ENCODE measurements around the gene EDNRB. TPM values are rescaled to one million over a fixed set of nuclear protein-coding genes. Genes with fewer than 3 reads are reported as not detected.

EDNRB gene
- total and polyA plus RNA-seq, 2 experiments from 2014 or later = 0.11 to 0.32 TPM

DNA sequence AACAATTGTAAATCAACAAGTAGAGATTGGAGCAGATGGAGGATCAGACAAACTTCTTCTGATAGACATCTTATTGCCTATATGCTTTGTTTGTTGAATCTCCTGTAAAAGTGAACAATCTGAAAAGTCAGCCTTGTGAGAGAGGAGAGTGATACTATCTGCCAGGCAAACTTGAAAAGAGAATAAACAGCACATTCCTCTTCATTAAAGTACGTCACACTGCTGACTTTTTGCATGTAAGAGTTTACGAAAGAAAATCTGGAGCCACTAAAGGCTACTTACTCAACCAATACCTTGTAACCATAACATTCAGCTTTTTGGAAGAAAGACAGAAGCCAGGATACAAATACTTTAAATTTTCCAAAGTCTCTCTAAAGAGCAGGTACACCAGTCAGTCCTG, 42.5 kb downstream of the EDNRB start:
- H2AFZ ChIP-seq = peak overlapping the region; percentile 33; the same call in 1 of the 2 replicates
- in situ Hi-C loops (cut with MboI) = no loop called here
- no peaks in the 10 kb centered on the region for H3K9me3 ChIP-seq (ENCODE audit: low read depth)
- no peaks in the 10 kb centered on the region for H3K9me2 ChIP-seq (ENCODE audit: insufficient read depth)
- no peak overlapping the region for H3K9ac ChIP-seq
- H3F3A ChIP-seq (ENCODE audit: insufficient read depth) = peaks cover 3% of the 10 kb centered on the region; the same call in 1 of the 2 replicates
- peak; percentile 60 for DNase-seq
- 43 to 46% methylated on average over 2 of the region's 2 CpGs for WGBS, 2 experiments (ENCODE audit: low coverage in 1 of 2, low lambda C conversion rate in 2 of 2, missing lambda C conversion rate in 2 of 2)
- no peaks in the 10 kb centered on the region for H3K36me3 ChIP-seq (ENCODE audit: low read depth)
- no peaks in the 10 kb centered on the region for H4K20me1 ChIP-seq (ENCODE audit: insufficient read depth)
- peak overlapping the region; percentile 28; the same call in 1 of the 2 replicates for H3K27ac ChIP-seq
- TF ChIP-seq EZH2 (IDR thresholded peaks at IDR 0.05; ENCODE audit: insufficient read depth, poor library complexity, severe bottlenecking) (no peak), EZH2phosphoT487 (IDR thresholded peaks at IDR 0.05; ENCODE audit: insufficient read depth, low read depth) (no peak)
- H3K4me1 ChIP-seq (ENCODE audit: insufficient read depth) = peaks cover 22% of the 10 kb centered on the region
- H3K4me2 ChIP-seq (ENCODE audit: unreplicated experiment) = no peak overlapping the region
- H3K27me3 ChIP-seq (replicated peaks; ENCODE audit: insufficient read depth) = no peaks in the 10 kb centered on the region
- H3K4me3 ChIP-seq = no peak overlapping the region
- no peaks in the 10 kb centered on the region for H3K79me2 ChIP-seq (ENCODE audit: insufficient read depth)

DNA sequence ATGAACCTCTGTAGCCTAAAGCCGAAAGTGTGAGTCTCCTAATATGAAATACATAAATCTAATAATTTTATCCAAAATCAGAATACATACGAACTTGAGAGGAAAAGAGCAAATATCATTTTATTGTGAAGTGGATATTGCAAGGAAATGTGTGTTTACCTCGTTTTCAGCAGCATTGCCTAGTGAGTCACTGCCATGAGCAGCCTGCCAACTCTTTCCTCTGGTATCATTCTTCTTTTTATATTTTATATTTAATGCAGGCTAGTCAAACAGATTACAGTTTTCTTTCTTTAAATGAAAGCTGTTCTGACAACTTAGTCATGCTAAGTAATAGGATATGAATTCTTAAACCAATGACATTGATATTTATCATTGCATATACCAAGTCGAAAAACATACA, 44.2 kb downstream of the EDNRB start:
- TF ChIP-seq EZH2 (IDR thresholded peaks at IDR 0.05; ENCODE audit: insufficient read depth, poor library complexity, severe bottlenecking) (no peak), EZH2phosphoT487 (IDR thresholded peaks at IDR 0.05; ENCODE audit: insufficient read depth, low read depth) (no peak)
- 49 to 52% methylated on average over 4 of the region's 4 CpGs for WGBS, 2 experiments (ENCODE audit: low coverage in 1 of 2, low lambda C conversion rate in 2 of 2, missing lambda C conversion rate in 2 of 2)
- H3K27me3 ChIP-seq (replicated peaks; ENCODE audit: insufficient read depth) = no peaks in the 10 kb centered on the region

DNA sequence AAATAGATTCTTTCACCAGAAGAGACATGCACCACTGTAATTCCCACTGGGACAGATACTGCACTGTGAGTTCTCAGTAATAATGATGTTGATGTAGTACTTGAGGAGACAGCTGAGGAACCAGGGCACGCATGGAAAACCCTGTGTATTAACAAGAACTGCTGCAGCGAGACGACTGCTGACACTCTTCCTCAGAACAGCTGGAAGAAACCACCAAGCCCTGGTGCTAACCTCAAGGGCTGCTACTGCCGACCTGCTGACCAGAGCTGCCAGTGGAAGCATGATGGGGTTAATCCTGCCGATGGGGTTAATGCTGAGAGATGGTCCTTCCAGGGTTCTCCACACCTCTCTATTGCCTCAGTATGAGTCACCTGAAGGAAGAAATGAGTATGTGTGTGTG, 45.6 kb downstream of the EDNRB start:
- Histone ChIP-seq H3K27me3 (replicated peaks; ENCODE audit: insufficient read depth) (no peaks in the 10 kb centered on the region), H4K20me1 (ENCODE audit: insufficient read depth) (no peaks in the 10 kb centered on the region), H3K9me2 (ENCODE audit: insufficient read depth) (no peaks in the 10 kb centered on the region), H3K27ac (no peak overlapping the region), H3K4me3 (no peak overlapping the region), H3K9me3 (ENCODE audit: low read depth) (no peaks in the 10 kb centered on the region), H3K4me1 (ENCODE audit: insufficient read depth) (peaks cover 18% of the 10 kb centered on the region), H3K4me2 (ENCODE audit: unreplicated experiment) (no peak overlapping the region), H2AFZ (no peak overlapping the region), H3K9ac (no peak overlapping the region), H3F3A (ENCODE audit: insufficient read depth) (peaks cover 3% of the 10 kb centered on the region; the same call in 1 of the 2 replicates), H3K79me2 (ENCODE audit: insufficient read depth) (no peaks in the 10 kb centered on the region), H3K36me3 (ENCODE audit: low read depth) (no peaks in the 10 kb centered on the region)
- WGBS, 2 experiments (ENCODE audit: low coverage in 1 of 2, low lambda C conversion rate in 2 of 2, missing lambda C conversion rate in 2 of 2) = 75 to 82% methylated on average over 5 of the region's 5 CpGs
- DNase-seq = no peak
- in situ Hi-C loops (cut with MboI) = no loop called here
- TF ChIP-seq EZH2phosphoT487 (IDR thresholded peaks at IDR 0.05; ENCODE audit: insufficient read depth, low read depth) (no peak), EZH2 (IDR thresholded peaks at IDR 0.05; ENCODE audit: insufficient read depth, poor library complexity, severe bottlenecking) (no peak)

More for the DNA sequence above, 44.2 kb downstream of the EDNRB start:
- H3K9me2 ChIP-seq (ENCODE audit: insufficient read depth) = no peaks in the 10 kb centered on the region
- peaks cover 3% of the 10 kb centered on the region; the same call in 1 of the 2 replicates for H3F3A ChIP-seq (ENCODE audit: insufficient read depth)
- no peaks in the 10 kb centered on the region for H3K79me2 ChIP-seq (ENCODE audit: insufficient read depth)
- DNase-seq = peak; percentile 72
- no peak overlapping the region for H3K27ac ChIP-seq
- H3K4me1 ChIP-seq (ENCODE audit: insufficient read depth) = peaks cover 22% of the 10 kb centered on the region
- no peaks in the 10 kb centered on the region for H3K9me3 ChIP-seq (ENCODE audit: low read depth)
- H4K20me1 ChIP-seq (ENCODE audit: insufficient read depth) = no peaks in the 10 kb centered on the region
- no peak overlapping the region for H3K4me2 ChIP-seq (ENCODE audit: unreplicated experiment)
- H3K9ac ChIP-seq = no peak overlapping the region
- H3K36me3 ChIP-seq (ENCODE audit: low read depth) = no peaks in the 10 kb centered on the region
- H2AFZ ChIP-seq = no peak overlapping the region
- in situ Hi-C loops (cut with MboI) = no loop called here
- no peak overlapping the region for H3K4me3 ChIP-seq

DNA sequence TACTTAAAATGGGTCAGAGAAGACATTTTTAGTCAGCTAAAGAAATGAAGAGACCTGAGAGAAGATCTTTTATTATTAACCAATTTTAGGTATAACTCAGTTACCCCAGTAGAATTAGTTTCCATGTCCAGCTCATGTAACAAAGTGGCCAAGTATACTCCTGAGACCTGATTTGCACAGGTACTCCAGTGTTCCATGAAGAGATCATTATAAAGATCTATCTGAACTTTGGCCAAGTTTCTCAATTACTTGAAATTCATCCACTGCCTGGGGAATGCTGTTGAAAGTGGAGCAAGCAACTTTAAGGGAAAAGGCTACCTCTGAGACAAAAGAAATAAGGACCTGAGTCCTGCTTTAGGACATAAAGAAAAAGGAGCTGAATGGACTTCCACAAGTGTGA, 47.0 kb downstream of the EDNRB start:
- Histone ChIP-seq H3K9ac (no peak overlapping the region), H3F3A (ENCODE audit: insufficient read depth) (peaks cover 3% of the 10 kb centered on the region; the same call in 1 of the 2 replicates), H3K79me2 (ENCODE audit: insufficient read depth) (no peaks in the 10 kb centered on the region), H3K4me3 (no peak overlapping the region), H3K4me1 (ENCODE audit: insufficient read depth) (peaks cover 15% of the 10 kb centered on the region), H3K9me2 (ENCODE audit: insufficient read depth) (no peaks in the 10 kb centered on the region), H3K9me3 (ENCODE audit: low read depth) (no peaks in the 10 kb centered on the region), H4K20me1 (ENCODE audit: insufficient read depth) (no peaks in the 10 kb centered on the region), H3K4me2 (ENCODE audit: unreplicated experiment) (no peak overlapping the region), H3K27me3 (replicated peaks; ENCODE audit: insufficient read depth) (no peaks in the 10 kb centered on the region), H3K27ac (no peak overlapping the region), H2AFZ (no peak overlapping the region), H3K36me3 (ENCODE audit: low read depth) (no peaks in the 10 kb centered on the region)
- in situ Hi-C loops (cut with MboI) = no loop called here
- DNase-seq = no peak
- TF ChIP-seq EZH2 (IDR thresholded peaks at IDR 0.05; ENCODE audit: insufficient read depth, poor library complexity, severe bottlenecking) = no peak

DNA sequence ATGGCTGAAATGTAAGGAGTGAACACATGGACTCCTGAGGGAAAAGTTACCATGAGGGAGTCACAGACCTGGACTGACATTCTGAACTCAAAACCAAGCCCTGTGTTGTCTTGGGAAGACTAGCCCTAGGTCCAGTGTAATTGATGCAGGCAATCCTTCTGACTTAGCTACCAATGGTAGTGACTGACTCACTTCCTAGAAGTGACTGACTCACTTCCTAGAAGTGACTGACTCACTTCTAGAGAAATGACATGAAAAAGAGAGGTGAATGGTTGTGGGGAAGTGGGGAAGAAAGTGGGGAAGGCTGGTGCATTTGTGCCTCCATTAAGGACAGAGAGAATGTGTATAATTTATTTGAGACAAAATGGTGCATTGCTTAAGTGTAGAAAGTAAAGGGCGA, 49.9 kb downstream of the EDNRB start:
- 95 to 100% methylated on average over 1 of the region's 1 CpG for WGBS, 2 experiments (ENCODE audit: low coverage in 1 of 2, low lambda C conversion rate in 2 of 2, missing lambda C conversion rate in 2 of 2)
- Histone ChIP-seq H3K4me3 (no peak overlapping the region), H3K36me3 (ENCODE audit: low read depth) (no peaks in the 10 kb centered on the region), H2AFZ (no peak overlapping the region), H3K79me2 (ENCODE audit: insufficient read depth) (no peaks in the 10 kb centered on the region), H3F3A (ENCODE audit: insufficient read depth) (no peaks in the 10 kb centered on the region), H3K9me2 (ENCODE audit: insufficient read depth) (no peaks in the 10 kb centered on the region), H3K9ac (no peak overlapping the region), H3K4me1 (ENCODE audit: insufficient read depth) (no peaks in the 10 kb centered on the region), H4K20me1 (ENCODE audit: insufficient read depth) (no peaks in the 10 kb centered on the region), H3K9me3 (ENCODE audit: low read depth) (no peaks in the 10 kb centered on the region), H3K27me3 (replicated peaks; ENCODE audit: insufficient read depth) (no peaks in the 10 kb centered on the region), H3K27ac (no peak overlapping the region), H3K4me2 (ENCODE audit: unreplicated experiment) (no peak overlapping the region)
- TF ChIP-seq EZH2 (IDR thresholded peaks at IDR 0.05; ENCODE audit: insufficient read depth, poor library complexity, severe bottlenecking) = no peak
- in situ Hi-C loops (cut with MboI) = no loop called here
- DNase-seq = peak; percentile 36
